HepG2 (cell line): ENCODE results near the gene CALR. TPM values are rescaled to one million over a fixed set of nuclear protein-coding genes. Genes with fewer than 3 reads are reported as not detected.

Experiments
- ATAC-seq: fragments of 200-7000 bp; cut with Tn5 transposase; 3 replicates; pipeline ENCODE4 v1.9.1; 2020; ENCODE audit warnings: mild to moderate bottlenecking, moderate library complexity
- BruUV-seq: library from RNA; stranded (reverse); fragments of 400-500 nt; replicated peaks from 2 replicates; lab custom pipeline; 2021; lab: Mats Ljungman, UMichigan
- CTCF ChIA-PET: fragments of 300-600 bp; formaldehyde crosslinking; extraction: SDS; loops from one replicate; lab custom pipeline; 2021; ENCODE audit warnings: low total read pairs, inconsistent platforms, low intra/inter-chr PET ratio; lab: Yijun Ruan, JAX
- POLR2A ChIA-PET: fragments of 350-600 bp; sonication (Branson Sonifier 250); formaldehyde crosslinking; loops from one replicate; lab custom pipeline; 2020; ENCODE audit warnings: antibody characterized with exemption, inconsistent platforms; lab: Yijun Ruan, JAX
- DNase-seq: peaks from one replicate; pipeline ENCODE4 v3.0.0-alpha.2; 2015; ENCODE audit warnings: low spot score
- FAIRE-seq: peaks from 3 replicates; lab custom pipeline; 2011; peaks lifted over from hg19 to GRCh38; lab: Jason Lieb, UNC
- H2AFZ ChIP-seq: one replicate; pipeline ENCODE4 v1.6.1; 2011; ENCODE audit warnings: low read length, inconsistent platforms
- H3K27ac ChIP-seq: fragments of 300-600 bp; 3 replicates; pipeline ENCODE4 v1.8.0; 2011; ENCODE audit warnings: mixed run types, mild to moderate bottlenecking, mixed read lengths, low read length, inconsistent platforms; ENCODE audit not compliant: insufficient read depth; ENCODE audit errors: extremely low read length
- H3K27me3 ChIP-seq, 2 experiments: fragments of 200-600 bp in 1 of 2; 2 replicates in 1 of 2; 3 replicates in 1 of 2; pipeline versions ENCODE4 v1.6.0 to v1.8.0; 2011; ENCODE audit warnings: low read length in 2 of 2, mild to moderate bottlenecking in 2 of 2, moderate library complexity in 2 of 2, inconsistent platforms in 1 of 2; ENCODE audit not compliant: insufficient read depth in 2 of 2, control insufficient read depth in 1 of 2
- H3K36me3 ChIP-seq, 2 experiments: fragments of 200-600 bp in 1 of 2; replicated peaks in 1 of 2; 2 replicates in 1 of 2; 3 replicates in 1 of 2; pipeline versions ENCODE4 v1.5.1 to v1.8.0; 2011; ENCODE audit warnings: low read length in 2 of 2, inconsistent platforms in 1 of 2; ENCODE audit not compliant: insufficient read depth in 2 of 2, control insufficient read depth in 1 of 2
- H3K4me1 ChIP-seq: 2 replicates; pipeline ENCODE4 v1.5.1; 2012; ENCODE audit warnings: low read length, inconsistent platforms; ENCODE audit not compliant: insufficient read depth
- H3K4me2 ChIP-seq: 2 replicates; pipeline ENCODE4 v1.6.0; 2011; ENCODE audit warnings: low read depth, low read length, inconsistent platforms
- H3K4me3 ChIP-seq, 3 experiments: fragments of 200-600 bp in 1 of 3; sonication (generic), shearing (Covaris generic) in 1 of 3; replicated peaks in 1 of 3; 2 replicates each; pipeline ENCODE4 v1.5.1; 2011 to 2016; ENCODE audit warnings: low read length in 3 of 3, inconsistent platforms in 2 of 3, low read depth in 2 of 3, mild to moderate bottlenecking in 2 of 3, control low read depth in 1 of 3, mixed read lengths in 1 of 3; ENCODE audit not compliant: insufficient read depth in 1 of 3
- H3K79me2 ChIP-seq: one replicate; pipeline ENCODE4 v1.6.1; 2011; ENCODE audit warnings: low read length, inconsistent platforms; ENCODE audit not compliant: insufficient read depth
- H3K9ac ChIP-seq: 2 replicates; pipeline ENCODE4 v1.6.0; 2011; ENCODE audit warnings: mild to moderate bottlenecking, low read depth, low read length, inconsistent platforms; ENCODE audit not compliant: insufficient read depth
- H3K9me3 ChIP-seq: 2 replicates; pipeline ENCODE4 v1.5.1; 2012; ENCODE audit warnings: mild to moderate bottlenecking, low read length
- H4K20me1 ChIP-seq: 2 replicates; pipeline ENCODE4 v1.6.0; 2011; ENCODE audit warnings: inconsistent platforms, mild to moderate bottlenecking, low read length, moderate library complexity; ENCODE audit not compliant: insufficient read depth
- GTF3A ChIP-seq: sonication (generic); formaldehyde crosslinking; conservative IDR thresholded peaks from 2 replicates; pipeline ENCODE4 v1.4.0; 2020; ENCODE audit warnings: mild to moderate bottlenecking, missing genetic modification reagents
- MBNL3 ChIP-seq: fragments of 250-450 bp; sonication (Bioruptor Pico); conservative IDR thresholded peaks from 2 replicates; pipeline ENCODE4 v1.8.0; 2022; ENCODE audit warnings: mild to moderate bottlenecking, inconsistent platforms
- MEIS1 ChIP-seq: sonication (generic); formaldehyde crosslinking; IDR thresholded peaks from 2 replicates; pipeline ENCODE4 v1.9.0; 2021; ENCODE audit warnings: mild to moderate bottlenecking, missing genetic modification reagents, moderate library complexity, borderline replicate concordance
- NFIC ChIP-seq: IDR thresholded peaks from 2 replicates; pipeline ENCODE4 v1.6.1; 2012; ENCODE audit warnings: mild to moderate bottlenecking, low read length, inconsistent platforms
- ONECUT2 ChIP-seq: sonication (generic); formaldehyde crosslinking; IDR thresholded peaks from 2 replicates; pipeline ENCODE4 v1.4.0; 2020; ENCODE audit warnings: missing genetic modification reagents
- PPARG ChIP-seq: conservative IDR thresholded peaks from 2 replicates; pipeline ENCODE4 v1.6.1; 2016; ENCODE audit warnings: missing biosample characterization, missing genetic modification reagents
- REL ChIP-seq: sonication (generic); formaldehyde crosslinking; conservative IDR thresholded peaks from 2 replicates; pipeline ENCODE4 v1.8.0; 2022; ENCODE audit warnings: mild to moderate bottlenecking, missing genetic modification reagents, moderate library complexity
- RXRA ChIP-seq: sonication (generic); formaldehyde crosslinking; IDR thresholded peaks from 2 replicates; pipeline ENCODE4 v1.5.1; 2020; ENCODE audit warnings: missing genetic modification reagents
- SAP130 ChIP-seq: IDR thresholded peaks from 2 replicates; pipeline ENCODE4 v1.6.1; 2016; ENCODE audit warnings: low read depth
- SRSF1 ChIP-seq: fragments of 200-400 bp; formaldehyde crosslinking; optimal IDR thresholded peaks from 2 replicates; pipeline ENCODE3; 2017; ENCODE audit warnings: mild to moderate bottlenecking, low read depth, low read length, moderate library complexity
- ZBTB34 ChIP-seq: sonication (generic); formaldehyde crosslinking; IDR thresholded peaks from 2 replicates; pipeline ENCODE4 v1.8.0; 2022; ENCODE audit warnings: mild to moderate bottlenecking, missing genetic modification reagents
- ZNF10 ChIP-seq: sonication (generic); formaldehyde crosslinking; IDR thresholded peaks from 2 replicates; pipeline ENCODE4 v1.4.0; 2020; ENCODE audit warnings: mild to moderate bottlenecking, low read depth, missing genetic modification reagents, borderline replicate concordance
- ZNF317 ChIP-seq: sonication (generic); formaldehyde crosslinking; IDR thresholded peaks from 2 replicates; pipeline ENCODE4 v1.5.0; 2020; ENCODE audit warnings: mild to moderate bottlenecking, missing genetic modification reagents
- ZNF562 ChIP-seq: sonication (generic); formaldehyde crosslinking; IDR thresholded peaks from 2 replicates; pipeline ENCODE4 v1.8.0; 2022; ENCODE audit warnings: missing genetic modification reagents, borderline replicate concordance
- WGBS: methylation state at CpG from one replicate; pipeline ENCODE4 v1.1.6; 2017; ENCODE audit warnings: low lambda C conversion rate; 5-methylcytosine and 5-hydroxymethylcytosine counted together
- in situ Hi-C: cut with HindIII; loops from 2 replicates; pipeline ENCODE4 v1.10.0; 2017; ENCODE audit warnings: low pct_unique_long_range_greater_than_20kb; ENCODE audit not compliant: extremely low pct_ligation_motif_present
- intact Hi-C: fragments of 100-400 bp; cut with micrococcal nuclease; formaldehyde crosslinking; loops from one replicate; pipeline ENCODE4 v1.10.0; 2022; ENCODE audit not compliant: unreplicated experiment
- polyA plus RNA-seq, 8 experiments: library from polyadenylated mRNA; depleted of rRNA in 3 of 8; stranded (reverse) in 7 of 8; unstranded in 1 of 8; fragments of >200 nt; fragmentation: Illumina TruSeq in 4 of 8; extraction: Trizol in 4 of 8; gene quantifications; 2 replicates each; pipeline versions ENCODE4 v1.2.1 to v1.2.3, GENCODE V29; 2011 to 2016; ENCODE audit warnings: low read depth in 4 of 8, missing spikeins in 1 of 8, mixed read lengths in 1 of 8; ENCODE audit not compliant: insufficient read depth in 1 of 8
- total RNA-seq, 5 experiments: library from RNA; depleted of rRNA; stranded (reverse); fragments of >200 nt; fragmentation: Illumina TruSeq; extraction: Trizol; gene quantifications; 2 replicates each; pipeline ENCODE4 v1.2.3, GENCODE V29; 2016; ENCODE audit warnings: low read depth in 1 of 5
- TF ChIP-seq, protein P1 (sequence below): sonication (generic); formaldehyde crosslinking; IDR thresholded peaks from 2 replicates; pipeline ENCODE4 v1.8.0; 2022; ENCODE audit warnings: missing genetic modification reagents, mild to moderate bottlenecking, inconsistent platforms, borderline replicate concordance
- TF ChIP-seq, protein P2 (sequence below): sonication (generic); formaldehyde crosslinking; IDR thresholded peaks from 2 replicates; pipeline ENCODE4 v1.4.0; 2020; ENCODE audit warnings: mild to moderate bottlenecking, missing genetic modification reagents
- TF ChIP-seq, protein P3 (sequence below): sonication (generic); formaldehyde crosslinking; IDR thresholded peaks from 2 replicates; pipeline ENCODE4 v1.8.0; 2022; ENCODE audit warnings: low read depth, missing genetic modification reagents

Gene CALR
- total and polyA plus RNA-seq, 2 of the 13 experiments (the other 11 are each of a cell fraction or from before 2014, with no cell fraction given): 898 to 934 TPM

- ChIA-PET POLR2A (interaction anchor here (1.8 kb wide), 1 partner anchor 116 kb away, joined by 5 read pairs; no protein-coding TSS in a partner anchor), CTCF (no interaction called here)
- Histone ChIP-seq H3K9ac (peak overlapping the region; percentile 99), H3K4me1 (peaks cover 48% of the 10 kb centered on the region), H2AFZ (no peak overlapping the region), H3K9me3 (no peaks in the 10 kb centered on the region), H4K20me1 (peaks cover 13% of the 10 kb centered on the region), H3K4me3 (peak overlapping the region; percentile 84 to 97 (median 88)), H3K4me2 (peak overlapping the region; percentile 96), H3K36me3 (peaks cover 13 to 38% of the 10 kb centered on the region in 2 experiments), H3K27ac (peak overlapping the region; percentile 79), H3K27me3 (peaks cover 0 to 5% of the 10 kb centered on the region in 2 experiments; a peak in 1 of 5 replicates), H3K79me2 (peaks cover 31% of the 10 kb centered on the region)
- BruUV-seq: TSS peak; percentile 80
- 0% methylated on average over 18 of the region's 54 CpGs for WGBS
- in situ Hi-C loops: no loop called here
- ATAC-seq: peak; percentile 37
- DNase-seq: no peak
- FAIRE-seq: no peak
- intact Hi-C loops: no loop called here
- TF ChIP-seq, protein P1, sequence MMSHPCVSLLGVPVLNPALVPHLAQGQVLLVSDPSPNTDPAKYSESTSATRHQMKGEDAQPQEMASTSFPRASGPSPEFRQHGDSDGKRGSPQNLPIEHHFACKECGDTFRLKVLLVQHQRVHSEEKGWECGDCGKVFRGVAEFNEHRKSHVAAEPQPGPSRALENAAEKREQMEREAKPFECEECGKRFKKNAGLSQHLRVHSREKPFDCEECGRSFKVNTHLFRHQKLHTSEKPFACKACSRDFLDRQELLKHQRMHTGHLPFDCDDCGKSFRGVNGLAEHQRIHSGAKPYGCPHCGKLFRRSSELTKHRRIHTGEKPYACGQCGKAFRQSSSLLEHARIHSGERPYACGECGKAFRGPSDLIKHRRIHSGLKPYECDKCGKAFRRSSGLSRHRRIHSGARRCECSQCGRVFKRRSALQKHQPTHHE (CRISPR knock-in tag): no peak
- no peak for TF ChIP-seq SAP130 (CRISPR knock-in tag)
- 0 out of 2 replicates have a peak, but pooled peaks have one; percentile 62 for TF ChIP-seq GTF3A (CRISPR knock-in tag)
- TF ChIP-seq ONECUT2 (CRISPR knock-in tag): 0 out of 2 replicates have a peak, but pooled peaks have one; percentile 32
- no peak for TF ChIP-seq MBNL3 (CRISPR knock-in tag)
- TF ChIP-seq SRSF1: no peak
- TF ChIP-seq RXRA (CRISPR knock-in tag): no peak
- TF ChIP-seq, protein P2, sequence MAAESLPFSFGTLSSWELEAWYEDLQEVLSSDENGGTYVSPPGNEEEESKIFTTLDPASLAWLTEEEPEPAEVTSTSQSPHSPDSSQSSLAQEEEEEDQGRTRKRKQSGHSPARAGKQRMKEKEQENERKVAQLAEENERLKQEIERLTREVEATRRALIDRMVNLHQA: no peak
- TF ChIP-seq, protein P3, sequence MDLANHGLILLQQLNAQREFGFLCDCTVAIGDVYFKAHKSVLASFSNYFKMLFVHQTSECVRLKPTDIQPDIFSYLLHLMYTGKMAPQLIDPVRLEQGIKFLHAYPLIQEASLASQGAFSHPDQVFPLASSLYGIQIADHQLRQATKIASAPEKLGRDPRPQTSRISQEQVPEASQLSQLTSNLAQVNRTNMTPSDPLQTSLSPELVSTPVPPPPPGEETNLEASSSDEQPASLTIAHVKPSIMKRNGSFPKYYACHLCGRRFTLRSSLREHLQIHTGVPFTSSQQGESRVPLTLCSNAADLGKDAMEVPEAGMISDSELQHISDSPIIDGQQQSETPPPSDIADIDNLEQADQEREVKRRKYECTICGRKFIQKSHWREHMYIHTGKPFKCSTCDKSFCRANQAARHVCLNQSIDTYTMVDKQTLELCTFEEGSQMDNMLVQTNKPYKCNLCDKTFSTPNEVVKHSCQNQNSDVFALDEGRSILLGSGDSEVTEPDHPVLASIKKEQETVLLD (CRISPR knock-in tag): no peak
- peak; percentile 11; the same call in 1 of the 2 replicates for TF ChIP-seq MEIS1 (CRISPR knock-in tag)
- no peak for TF ChIP-seq PPARG (CRISPR knock-in tag)
- TF ChIP-seq NFIC: no peak
- peak; percentile 59; the same call in 1 of the 2 replicates for TF ChIP-seq ZNF317 (CRISPR knock-in tag)
- no peak for TF ChIP-seq ZNF562 (CRISPR knock-in tag)
- no peak for TF ChIP-seq ZBTB34 (CRISPR knock-in tag)
- no peak for TF ChIP-seq REL (CRISPR knock-in tag)
- TF ChIP-seq ZNF10: no peak
Observed at GRCh38 chr19:12938779-12939601, 581 bp downstream of the CALR start.
